ENCODE data around the gene ARMH1. TPM values are rescaled to one million over a fixed set of nuclear protein-coding genes. Genes with fewer than 3 reads are reported as not detected.
"Not testable (repeated sequence)": the region's sequence is repeated elsewhere in the genome, so short reads cannot be mapped to it uniquely, and the experiment has no call there.

Gene ARMH1
- total and polyA plus RNA-seq, 4 donors, result 6.3 to 15.5 (median 10.9) TPM

- no peak overlapping the region for H3K4me3 ChIP-seq (ENCODE audit: low read depth, low read length)
Measured at GRCh38 chr1:44664730-44665370, 9.7 kb upstream of the ARMH1 start.

GRCh38 chr1:44666719-44667118 lies 7.8 kb upstream of the ARMH1 start:
- H3K4me1 ChIP-seq (ENCODE audit: control insufficient read depth, insufficient read depth, low read length), result peaks cover 16% of the 10 kb centered on the region
- not testable (repeated sequence) for H3K27ac ChIP-seq (ENCODE audit: low read depth, low read length); H3K36me3 ChIP-seq (ENCODE audit: control insufficient read depth, insufficient read depth, low read length); H3K9me3 ChIP-seq (ENCODE audit: control insufficient read depth, insufficient read depth, low read length); H3K4me3 ChIP-seq (ENCODE audit: low read depth, low read length); H3K27me3 ChIP-seq (ENCODE audit: control insufficient read depth, insufficient read depth, low read length); DNase-seq (ENCODE audit: low read depth in 4 of 6, low spot score in 6 of 6)
- no CpG with 5 or more reads among the region's 1 CpG for WGBS (ENCODE audit: insufficient coverage)

More at GRCh38 chr1:44664730-44665370, 9.7 kb upstream of the ARMH1 start:
- Histone ChIP-seq H3K4me1 (ENCODE audit: control insufficient read depth, insufficient read depth, low read length) (peaks cover 19% of the 10 kb centered on the region), H3K27ac (ENCODE audit: low read depth, low read length) (no peak overlapping the region), H3K36me3 (ENCODE audit: control insufficient read depth, insufficient read depth, low read length) (peaks cover 8% of the 10 kb centered on the region), H3K27me3 (ENCODE audit: control insufficient read depth, insufficient read depth, low read length) (no peaks in the 10 kb centered on the region), H3K9me3 (ENCODE audit: control insufficient read depth, insufficient read depth, low read length) (no peaks in the 10 kb centered on the region)
- WGBS (ENCODE audit: insufficient coverage), result 99% methylated on average over 9 of the region's 12 CpGs
- no peak for DNase-seq (ENCODE audit: low read depth in 4 of 6, low spot score in 6 of 6)

- WGBS (ENCODE audit: insufficient coverage), result 79% methylated on average over 6 of the region's 10 CpGs
Measured at GRCh38 chr1:44670751-44671640, 3.5 kb upstream of the ARMH1 start.

GRCh38 chr1:44672254-44672955 lies 2.1 kb upstream of the ARMH1 start:
- DNase-seq (ENCODE audit: low read depth in 4 of 6, low spot score in 6 of 6), result peak in 2 of 6 donors; percentile 20 to 50
- Histone ChIP-seq H3K4me3 (ENCODE audit: low read depth, low read length) (no peak overlapping the region), H3K36me3 (ENCODE audit: control insufficient read depth, insufficient read depth, low read length) (no peaks in the 10 kb centered on the region), H3K4me1 (ENCODE audit: control insufficient read depth, insufficient read depth, low read length) (peaks cover 35% of the 10 kb centered on the region), H3K27me3 (ENCODE audit: control insufficient read depth, insufficient read depth, low read length) (no peaks in the 10 kb centered on the region), H3K27ac (ENCODE audit: low read depth, low read length) (peak overlapping the region; percentile 96), H3K9me3 (ENCODE audit: control insufficient read depth, insufficient read depth, low read length) (no peaks in the 10 kb centered on the region)
- WGBS (ENCODE audit: insufficient coverage), result 66% methylated on average over 9 of the region's 13 CpGs

More at GRCh38 chr1:44670751-44671640, 3.5 kb upstream of the ARMH1 start:
- Histone ChIP-seq H3K9me3 (ENCODE audit: control insufficient read depth, insufficient read depth, low read length) (no peaks in the 10 kb centered on the region), H3K27ac (ENCODE audit: low read depth, low read length) (no peak overlapping the region), H3K4me1 (ENCODE audit: control insufficient read depth, insufficient read depth, low read length) (peaks cover 35% of the 10 kb centered on the region), H3K27me3 (ENCODE audit: control insufficient read depth, insufficient read depth, low read length) (no peaks in the 10 kb centered on the region), H3K4me3 (ENCODE audit: low read depth, low read length) (no peak overlapping the region), H3K36me3 (ENCODE audit: control insufficient read depth, insufficient read depth, low read length) (no peaks in the 10 kb centered on the region)
- no peak for DNase-seq (ENCODE audit: low read depth in 4 of 6, low spot score in 6 of 6)

GRCh38 chr1:44672961-44673674 lies 1.4 kb upstream of the ARMH1 start:
- no peaks in the 10 kb centered on the region for H3K9me3 ChIP-seq (ENCODE audit: control insufficient read depth, insufficient read depth, low read length)
- H3K27me3 ChIP-seq (ENCODE audit: control insufficient read depth, insufficient read depth, low read length), result no peaks in the 10 kb centered on the region
- no peaks in the 10 kb centered on the region for H3K36me3 ChIP-seq (ENCODE audit: control insufficient read depth, insufficient read depth, low read length)
- DNase-seq (ENCODE audit: low read depth in 4 of 6, low spot score in 6 of 6), result peak in 1 of 6 donors; percentile 42
- H3K4me3 ChIP-seq (ENCODE audit: low read depth, low read length), result peak overlapping the region; percentile 72
- H3K27ac ChIP-seq (ENCODE audit: low read depth, low read length), result peak overlapping the region; percentile 96
- peaks cover 35% of the 10 kb centered on the region for H3K4me1 ChIP-seq (ENCODE audit: control insufficient read depth, insufficient read depth, low read length)
- 91% methylated on average over 10 of the region's 14 CpGs for WGBS (ENCODE audit: insufficient coverage)

- peak in 1 of 6 donors; percentile 50 for DNase-seq (ENCODE audit: low read depth in 4 of 6, low spot score in 6 of 6)
- H3K27ac ChIP-seq (ENCODE audit: low read depth, low read length), result peak overlapping the region; percentile 96
- no peaks in the 10 kb centered on the region for H3K27me3 ChIP-seq (ENCODE audit: control insufficient read depth, insufficient read depth, low read length)
- no peaks in the 10 kb centered on the region for H3K36me3 ChIP-seq (ENCODE audit: control insufficient read depth, insufficient read depth, low read length)
- H3K4me1 ChIP-seq (ENCODE audit: control insufficient read depth, insufficient read depth, low read length), result peaks cover 35% of the 10 kb centered on the region
- WGBS (ENCODE audit: insufficient coverage), result 2% methylated on average over 14 of the region's 16 CpGs
- H3K4me3 ChIP-seq (ENCODE audit: low read depth, low read length), result peak overlapping the region; percentile 72
- no peaks in the 10 kb centered on the region for H3K9me3 ChIP-seq (ENCODE audit: control insufficient read depth, insufficient read depth, low read length)
Measured at GRCh38 chr1:44673675-44674112, 820 bp upstream of the ARMH1 start.

- Histone ChIP-seq H3K36me3 (ENCODE audit: control insufficient read depth, insufficient read depth, low read length) (no peaks in the 10 kb centered on the region), H3K9me3 (ENCODE audit: control insufficient read depth, insufficient read depth, low read length) (no peaks in the 10 kb centered on the region), H3K27ac (ENCODE audit: low read depth, low read length) (peak overlapping the region; percentile 92), H3K4me3 (ENCODE audit: low read depth, low read length) (peak overlapping the region; percentile 72), H3K27me3 (ENCODE audit: control insufficient read depth, insufficient read depth, low read length) (no peaks in the 10 kb centered on the region), H3K4me1 (ENCODE audit: control insufficient read depth, insufficient read depth, low read length) (peaks cover 35% of the 10 kb centered on the region)
- DNase-seq (ENCODE audit: low read depth in 4 of 6, low spot score in 6 of 6), result no peak
- WGBS (ENCODE audit: insufficient coverage), result 88% methylated on average over 5 of the region's 7 CpGs
Measured at GRCh38 chr1:44675186-44675585, 672 bp downstream of the ARMH1 start.

GRCh38 chr1:44676484-44677200 lies 2.1 kb downstream of the ARMH1 start:
- no peak for DNase-seq (ENCODE audit: low read depth in 4 of 6, low spot score in 6 of 6)
- no peaks in the 10 kb centered on the region for H3K9me3 ChIP-seq (ENCODE audit: control insufficient read depth, insufficient read depth, low read length)
- no peak overlapping the region for H3K4me3 ChIP-seq (ENCODE audit: low read depth, low read length)
- no peak overlapping the region for H3K27ac ChIP-seq (ENCODE audit: low read depth, low read length)
- H3K4me1 ChIP-seq (ENCODE audit: control insufficient read depth, insufficient read depth, low read length), result peaks cover 28% of the 10 kb centered on the region
- 91% methylated on average over 4 of the region's 5 CpGs for WGBS (ENCODE audit: insufficient coverage)
- H3K36me3 ChIP-seq (ENCODE audit: control insufficient read depth, insufficient read depth, low read length), result no peaks in the 10 kb centered on the region
- H3K27me3 ChIP-seq (ENCODE audit: control insufficient read depth, insufficient read depth, low read length), result no peaks in the 10 kb centered on the region

All from spinal cord (tissue), 10 donors.